Right atrium auricular region (tissue), 2 donors: ENCODE results near the gene PPP4C. TPM values are rescaled to one million over a fixed set of nuclear protein-coding genes. Genes with fewer than 3 reads are reported as not detected.

Source experiments
- DNase-seq: peaks from one replicate; pipeline ENCODE4 v3.0.0-alpha.2; 2019; ENCODE audit warnings: low spot score
- H3K27ac ChIP-seq, 2 donors: fragments of 200-600 bp; sonication (generic); 1 replicate in 1 of 2; 2 replicates in 1 of 2; pipeline ENCODE4 v1.5.1; 2016 to 2019
- H3K27me3 ChIP-seq, 2 donors: fragments of 200-600 bp; sonication (generic); one replicate each; pipeline versions ENCODE4 v1.5.1 to v1.6.0; 2017 to 2019
- H3K36me3 ChIP-seq: fragments of 200-600 bp; sonication (generic); one replicate; pipeline ENCODE4 v1.5.1; 2016
- H3K4me1 ChIP-seq, 2 donors: fragments of 200-600 bp; sonication (generic); one replicate each; pipeline versions ENCODE4 v1.5.1 to v1.6.0; 2017 to 2019
- H3K4me3 ChIP-seq, 2 donors: fragments of 200-600 bp; sonication (generic); 1 replicate in 1 of 2; 2 replicates in 1 of 2; pipeline ENCODE4 v1.5.1; 2017 to 2019; ENCODE audit warnings: mild to moderate bottlenecking in 1 of 2, moderate library complexity in 1 of 2
- H3K9me3 ChIP-seq, 2 donors: fragments of 200-600 bp; sonication (generic); one replicate each; pipeline ENCODE4 v1.5.1; 2019
- CTCF ChIP-seq, 2 donors: fragments of 200-600 bp; sonication (generic); IDR thresholded peaks; one replicate each; pipeline ENCODE4 v1.5.1; 2019; ENCODE audit warnings: antibody characterized with exemption in 2 of 2
- total RNA-seq, 2 donors: library from RNA; depleted of rRNA; stranded (reverse); fragments of >200 nt; gene quantifications; one replicate each; pipeline ENCODE4 v1.1.0, GENCODE V29; 2016

The PPP4C gene
- total RNA-seq, 2 donors from 2014 or later: 23.2 to 32.7 TPM

- H3K27ac ChIP-seq: peak overlapping the region; percentile 9 to 50
- H3K4me3 ChIP-seq: peak overlapping the region; percentile 50 to 74
- no peak for TF ChIP-seq CTCF (IDR thresholded peaks at IDR 0.05)
- no peaks in the 10 kb centered on the region for H3K27me3 ChIP-seq
- no peaks in the 10 kb centered on the region for H3K36me3 ChIP-seq
- H3K9me3 ChIP-seq: no peaks in the 10 kb centered on the region
- H3K4me1 ChIP-seq: peaks cover 0 to 19% of the 10 kb centered on the region in 2 donors
- no peak for DNase-seq
These were observed 22.3 kb upstream of the PPP4C start for GRCh38 chr16:30053376-30054015.

DNA sequence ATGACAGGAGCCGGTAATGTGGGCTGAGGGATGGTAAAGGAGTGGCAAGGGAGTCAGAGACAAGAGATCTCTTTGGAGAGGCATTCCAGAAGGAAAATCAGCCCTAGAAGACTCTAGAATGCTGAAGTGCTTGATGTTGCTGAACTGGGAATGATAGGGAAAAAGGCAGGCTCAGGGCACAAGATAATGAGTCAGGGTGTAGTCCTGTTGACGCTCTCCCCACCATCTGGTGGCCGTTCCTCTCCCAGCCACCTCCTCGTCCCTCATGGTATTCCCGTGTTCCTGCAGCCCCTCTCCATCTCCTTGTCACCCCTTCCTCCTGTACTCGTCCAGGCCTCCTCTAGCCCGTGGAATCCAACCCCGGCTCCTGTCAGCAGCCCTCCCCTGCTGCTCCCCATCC, 21.3 kb upstream of the PPP4C start:
- H3K27me3 ChIP-seq: no peaks in the 10 kb centered on the region
- H3K4me3 ChIP-seq: no peak overlapping the region
- H3K4me1 ChIP-seq: peaks cover 0 to 19% of the 10 kb centered on the region in 2 donors
- no peak for DNase-seq
- H3K36me3 ChIP-seq: no peaks in the 10 kb centered on the region
- no peak for TF ChIP-seq CTCF (IDR thresholded peaks at IDR 0.05)
- H3K27ac ChIP-seq: no peak overlapping the region
- H3K9me3 ChIP-seq: no peaks in the 10 kb centered on the region

DNA sequence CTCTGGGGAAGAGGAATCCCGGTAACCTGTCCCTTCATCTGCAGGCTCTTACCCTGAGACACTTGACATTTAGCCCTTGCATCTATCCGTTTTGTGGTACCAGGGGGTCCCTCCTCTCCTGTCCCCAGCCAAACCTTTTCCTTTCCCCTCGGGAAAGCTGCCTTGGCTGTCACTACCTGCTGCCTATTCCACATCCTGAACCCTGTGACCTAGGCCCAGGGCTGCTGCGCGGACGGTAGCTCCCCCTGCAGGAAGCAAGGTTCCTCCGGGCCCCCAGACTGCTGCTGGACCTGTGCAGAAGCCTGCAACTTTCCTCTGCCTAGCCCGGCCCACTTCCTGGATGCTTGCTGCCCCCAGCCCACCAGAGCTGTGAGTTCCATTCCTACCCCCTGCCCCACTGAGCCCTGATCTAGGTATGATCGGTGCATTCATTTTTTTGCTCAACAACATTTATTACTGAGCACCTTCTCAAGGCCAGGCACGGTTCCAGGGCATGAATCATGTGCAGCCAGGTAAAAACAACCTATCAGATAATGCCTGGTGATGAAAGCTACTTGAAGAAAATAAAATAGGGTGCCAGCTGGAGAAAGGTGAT, 20.7 kb upstream of the PPP4C start:
- peak in 1 of 2 donors; percentile 22 for TF ChIP-seq CTCF (IDR thresholded peaks at IDR 0.05)
- H3K4me1 ChIP-seq: peaks cover 0 to 19% of the 10 kb centered on the region in 2 donors
- no peaks in the 10 kb centered on the region for H3K27me3 ChIP-seq
- no peak overlapping the region for H3K4me3 ChIP-seq
- H3K36me3 ChIP-seq: no peaks in the 10 kb centered on the region
- no peak overlapping the region for H3K27ac ChIP-seq
- no peak for DNase-seq
- no peaks in the 10 kb centered on the region for H3K9me3 ChIP-seq

DNA sequence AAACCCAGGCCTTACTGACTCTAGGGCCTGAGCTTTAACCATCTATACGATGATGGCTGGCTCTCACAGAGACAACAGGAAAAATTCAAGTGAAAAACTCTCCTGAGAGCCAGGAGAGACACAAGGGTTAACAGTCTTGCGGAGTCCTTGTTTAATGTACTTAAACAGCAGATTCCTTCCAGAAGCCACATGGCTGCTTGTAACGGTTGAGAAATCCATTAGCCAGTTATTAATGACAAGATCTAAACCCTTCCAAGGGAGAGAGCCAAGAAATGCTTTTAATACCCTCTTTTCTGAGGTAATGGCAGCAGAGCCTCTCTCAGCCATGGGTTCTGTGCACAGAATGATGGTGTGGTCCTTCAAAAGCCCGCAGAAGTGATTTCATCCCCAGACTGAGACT, 15.4 kb upstream of the PPP4C start:
- Histone ChIP-seq H3K4me1 (peaks cover 0 to 22% of the 10 kb centered on the region in 2 donors), H3K4me3 (no peak overlapping the region), H3K9me3 (no peaks in the 10 kb centered on the region), H3K36me3 (no peaks in the 10 kb centered on the region), H3K27me3 (no peaks in the 10 kb centered on the region), H3K27ac (peak overlapping the region in 1 of 2 donors; percentile 38)
- DNase-seq: no peak
- TF ChIP-seq CTCF (IDR thresholded peaks at IDR 0.05): no peak

- no peak for DNase-seq
- Histone ChIP-seq H3K36me3 (no peaks in the 10 kb centered on the region), H3K4me3 (no peak overlapping the region), H3K4me1 (peaks cover 0 to 22% of the 10 kb centered on the region in 2 donors), H3K27ac (peak overlapping the region in 1 of 2 donors; percentile 38), H3K27me3 (no peaks in the 10 kb centered on the region), H3K9me3 (no peaks in the 10 kb centered on the region)
- no peak for TF ChIP-seq CTCF (IDR thresholded peaks at IDR 0.05)
These were observed 14.8 kb upstream of the PPP4C start for GRCh38 chr16:30060836-30061554.
